Effector CD4-positive, alpha-beta T cell (primary cell): Measurements from ENCODE around the gene CDH22.

Experiments
- DNase-seq: peaks from one replicate; pipeline ENCODE4 v3.0.0-alpha.2; 2020

The CDH22 gene

DNA sequence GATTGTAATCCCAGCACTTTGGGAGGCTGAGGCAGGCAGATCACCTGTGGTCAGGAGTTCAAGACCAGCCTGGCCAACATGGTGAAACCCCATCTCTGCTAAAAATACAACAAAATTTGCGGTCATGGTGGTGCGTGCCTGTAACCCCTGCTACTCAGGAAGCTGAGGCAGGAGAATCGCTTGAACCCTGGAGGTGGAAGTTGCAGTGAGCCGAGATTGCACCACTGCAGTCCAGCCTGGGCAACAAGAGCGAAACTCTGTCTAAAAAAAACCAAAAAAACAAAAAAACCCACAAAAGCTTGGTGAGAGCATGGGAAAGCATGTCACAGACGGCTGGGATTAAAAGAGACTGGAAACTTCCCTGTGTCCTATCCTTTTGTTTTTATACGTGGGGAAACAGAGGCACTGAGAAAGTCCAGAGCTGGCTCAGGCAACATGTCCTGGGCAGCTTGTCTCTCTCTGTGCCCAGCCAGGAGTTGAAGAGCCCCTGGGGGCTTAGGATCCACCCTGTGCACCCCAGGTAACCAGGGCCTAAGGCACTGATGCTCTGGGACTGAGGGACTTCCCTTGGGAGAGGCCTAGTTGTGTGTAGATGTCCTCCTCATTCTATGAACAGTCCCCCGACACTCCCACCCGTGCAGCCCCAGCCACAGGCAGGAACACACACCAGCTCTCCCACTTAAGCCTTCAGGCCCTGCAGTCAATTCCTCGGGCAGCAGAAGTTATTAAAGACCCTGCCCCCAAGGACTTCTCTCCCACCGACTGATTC lies 174.2 kb downstream of the CDH22 start:
- no peak for DNase-seq

DNA sequence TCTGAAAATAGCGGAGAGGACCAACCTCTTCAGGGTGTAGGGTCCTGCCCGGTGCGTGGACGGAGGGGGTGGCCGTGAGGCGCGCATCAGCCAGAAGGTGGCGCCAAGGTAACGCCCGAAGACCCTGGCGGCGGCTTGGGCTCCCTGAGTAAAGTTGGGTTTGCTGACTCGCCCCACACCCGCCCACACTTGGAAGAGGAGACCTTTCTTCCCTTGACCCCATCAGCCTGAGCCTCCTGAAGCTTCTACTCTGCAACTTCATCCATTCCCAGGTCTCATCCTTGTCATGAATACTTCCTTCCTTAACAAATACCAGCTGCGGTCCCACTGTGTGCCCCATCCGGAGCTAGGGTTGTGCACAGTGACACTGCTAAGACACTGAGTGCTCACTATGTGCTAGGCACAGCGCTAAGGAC lies 175.6 kb downstream of the CDH22 start:
- DNase-seq = peak; percentile 43

DNA sequence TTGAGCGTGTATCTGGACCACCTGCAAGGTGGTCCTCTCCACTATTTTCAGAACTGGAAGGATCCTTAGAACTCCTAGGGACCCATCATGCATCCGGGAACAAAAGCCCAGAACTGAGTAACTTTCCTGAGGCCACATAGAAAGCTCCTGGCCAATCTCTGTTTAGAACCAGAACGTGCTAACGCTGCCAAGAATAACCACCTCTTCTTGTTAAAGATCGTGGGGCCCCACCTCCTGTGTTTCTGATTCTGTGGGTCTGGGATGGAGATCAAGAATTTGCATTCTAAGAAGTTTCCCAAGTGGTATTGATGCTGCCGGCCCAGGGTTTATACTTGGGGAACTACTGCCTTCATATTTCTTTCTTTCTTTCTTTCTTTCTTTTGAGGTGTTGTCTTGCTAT lies 176.9 kb downstream of the CDH22 start:
- DNase-seq = no peak

DNA sequence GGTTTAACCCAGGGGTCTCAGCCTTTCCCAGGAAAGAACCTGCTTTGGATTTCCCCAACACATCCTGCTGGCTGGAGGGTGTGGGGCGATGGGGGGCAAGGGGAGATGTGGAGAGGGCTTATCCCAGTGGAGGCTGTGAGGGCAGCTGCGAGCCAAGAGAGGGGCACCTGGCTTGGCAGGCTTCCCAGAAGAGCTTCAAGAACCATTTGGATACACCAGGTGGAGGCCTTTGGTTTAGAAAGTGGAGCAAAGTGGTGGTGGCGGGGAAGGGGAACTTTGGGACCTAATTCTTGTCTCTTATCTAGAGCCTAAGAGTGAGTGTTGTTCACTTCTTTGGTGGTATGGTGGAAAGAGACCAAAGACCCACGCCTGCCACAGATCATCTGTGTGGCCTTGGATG lies 177.8 kb downstream of the CDH22 start:
- DNase-seq = no peak

DNA sequence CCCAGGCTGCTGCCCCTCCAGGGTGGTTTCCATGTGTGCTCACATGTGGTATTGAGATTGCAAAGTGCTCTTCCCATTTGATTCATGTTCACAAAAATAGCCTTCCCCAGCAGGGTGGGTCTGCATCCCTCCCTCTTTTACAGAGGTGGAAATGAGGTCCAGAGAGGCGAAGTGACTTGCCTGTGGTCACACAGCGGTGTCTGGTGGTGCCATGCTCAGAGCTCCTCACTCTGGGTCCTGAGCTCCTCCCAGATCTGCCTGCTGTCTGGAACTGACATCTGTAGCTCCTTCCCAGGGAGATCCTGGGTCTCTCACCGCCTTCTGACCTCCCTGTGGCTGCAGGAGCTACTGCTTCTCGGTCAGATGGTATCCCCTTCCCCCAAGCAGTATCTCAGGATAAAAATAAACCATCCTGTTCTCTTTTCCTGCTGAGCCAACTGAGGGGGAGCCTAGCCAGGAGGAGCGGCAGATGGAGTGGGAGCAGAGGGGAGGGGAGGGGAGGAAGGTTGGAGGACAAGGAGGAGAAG lies 178.3 kb downstream of the CDH22 start:
- no peak for DNase-seq

DNA sequence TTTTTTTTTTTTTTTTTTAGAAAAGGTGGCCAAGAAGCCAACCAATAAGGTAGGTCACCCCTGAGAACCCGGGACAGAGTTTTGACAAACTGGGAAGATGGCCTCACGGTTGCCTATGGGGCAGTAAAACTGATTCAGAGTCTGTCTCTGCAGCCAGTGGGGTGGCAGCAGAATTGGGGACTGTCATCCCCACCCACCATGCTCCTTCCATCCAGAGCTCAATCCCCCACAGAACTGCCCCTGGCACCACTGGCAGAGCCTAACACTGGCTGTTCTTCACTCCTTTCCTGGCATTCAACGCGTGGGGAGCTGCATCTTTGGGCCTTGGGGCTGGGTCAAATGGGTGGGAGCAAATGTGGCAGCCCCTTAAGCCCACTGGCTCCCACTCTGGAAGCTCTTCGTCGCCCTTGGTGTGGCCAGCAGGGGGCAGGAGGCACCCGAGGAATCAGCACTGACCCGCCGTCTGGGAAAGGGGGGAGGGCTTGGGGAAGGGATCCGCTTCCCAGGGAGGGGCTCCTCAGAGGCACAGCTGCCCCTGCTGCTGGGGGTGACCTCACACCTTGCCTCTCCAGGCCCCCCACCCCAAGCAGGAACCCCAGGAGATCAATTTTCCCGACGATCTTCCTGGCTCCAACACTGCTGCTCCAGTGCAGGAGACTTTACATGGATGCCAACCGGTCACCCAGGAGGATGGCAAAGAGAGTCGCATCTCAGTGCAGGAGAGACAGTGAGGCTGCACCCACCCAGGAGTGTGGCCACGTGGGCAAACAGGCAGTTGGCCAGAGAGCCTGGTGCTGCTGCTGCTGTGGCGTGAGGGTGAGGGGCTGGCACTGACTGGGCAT lies 179.8 kb downstream of the CDH22 start:
- DNase-seq = no peak

DNA sequence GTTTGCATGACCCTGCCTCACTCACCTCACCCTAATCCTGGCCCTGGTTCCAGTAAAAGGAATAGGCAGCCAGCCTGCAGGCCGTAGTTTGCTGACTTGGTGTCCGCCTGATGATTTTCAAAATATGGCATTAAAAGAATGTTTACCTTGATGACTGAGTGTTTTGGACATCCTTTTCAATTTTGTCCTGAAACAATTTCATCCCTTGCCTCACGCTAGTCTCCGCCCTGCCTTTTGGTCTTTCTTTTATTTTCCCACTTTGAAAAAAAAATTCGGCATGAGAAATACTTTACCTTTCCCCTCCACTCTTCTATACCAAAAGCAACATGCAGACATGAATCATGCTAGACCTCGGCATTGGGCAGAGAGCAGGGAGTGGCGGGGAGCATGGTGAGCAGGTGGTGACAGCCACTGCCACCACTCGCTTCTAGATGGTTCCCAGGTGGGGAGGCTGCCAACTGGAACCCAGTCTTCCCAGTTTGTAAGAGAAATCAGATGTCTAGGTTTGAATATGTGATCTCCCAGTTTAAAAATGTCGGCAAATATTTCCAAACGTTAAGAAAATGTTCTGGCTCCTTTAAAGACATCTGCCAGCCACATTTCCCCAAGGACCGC lies 180.8 kb downstream of the CDH22 start:
- no peak for DNase-seq

DNA sequence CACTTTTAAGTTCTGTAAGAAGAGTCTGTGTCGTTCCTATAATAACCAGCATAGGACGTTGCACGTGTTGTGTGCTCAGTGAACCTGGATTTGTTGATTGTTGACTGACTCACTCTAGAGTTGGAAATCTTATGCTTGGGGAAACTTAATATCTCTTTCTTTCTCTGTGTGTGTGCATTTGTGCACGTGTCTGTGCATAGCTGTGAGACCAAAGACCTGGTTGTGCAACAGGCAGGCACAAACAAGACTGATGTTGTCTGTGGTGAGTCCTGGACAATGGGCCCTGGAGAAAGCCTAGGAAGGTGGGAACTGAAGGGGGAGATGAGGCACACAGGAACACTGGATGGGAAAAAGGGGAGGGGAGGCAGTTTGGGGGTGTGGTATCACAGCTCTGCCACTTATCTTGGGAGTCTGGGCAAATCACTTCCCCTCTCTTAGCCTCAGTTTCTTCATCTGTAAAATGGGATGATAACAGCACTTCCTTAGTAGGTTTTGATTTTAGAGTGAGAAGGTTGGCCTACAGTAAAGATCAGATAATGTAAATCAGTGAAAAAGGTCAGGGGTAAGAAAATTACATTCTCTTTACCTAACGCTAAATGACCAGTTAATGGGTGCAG lies 181.8 kb downstream of the CDH22 start:
- no peak for DNase-seq
